ENCODE measurements around the gene FCGR1A.
A peak's percentile ranks its signal among the peaks of the same experiment; 100 is the strongest.
"Not testable (repeated sequence)": the region's sequence is repeated elsewhere in the genome, so short reads cannot be mapped to it uniquely, and the experiment has no call there.

The FCGR1A gene

GRCh38 chr1:149778313-149778712 lies 4.2 kb upstream of the FCGR1A start:
- DNase-seq: not testable (repeated sequence)

DNA sequence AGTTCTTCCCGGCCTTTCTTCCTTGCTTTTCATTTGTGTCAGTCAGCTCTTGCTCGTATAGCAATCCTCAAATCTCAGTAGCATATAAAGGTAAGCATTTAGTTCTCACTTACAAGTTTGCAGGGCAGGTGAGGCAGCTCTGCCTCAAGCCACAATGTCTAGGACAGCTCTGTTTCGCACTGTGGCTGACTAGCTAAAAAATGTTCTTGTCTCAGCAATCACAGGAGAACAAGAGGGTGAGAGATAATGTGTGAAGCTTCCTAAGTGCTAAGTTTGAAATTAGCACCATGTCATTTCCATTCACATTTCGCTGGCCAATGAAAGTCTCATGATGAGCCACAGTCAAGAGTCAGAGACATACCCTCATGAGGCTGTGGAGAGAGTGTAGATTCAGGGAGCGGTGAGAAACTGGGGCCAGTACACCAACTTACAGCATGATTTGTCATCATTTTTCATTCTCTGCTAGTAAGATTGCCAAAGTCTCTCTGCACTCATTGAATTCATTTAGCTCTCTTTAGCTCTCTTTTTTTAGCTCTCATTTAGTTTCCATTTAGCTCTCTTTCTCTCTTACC lies 995 bp upstream of the FCGR1A start:
- not testable (repeated sequence) for DNase-seq

DNA sequence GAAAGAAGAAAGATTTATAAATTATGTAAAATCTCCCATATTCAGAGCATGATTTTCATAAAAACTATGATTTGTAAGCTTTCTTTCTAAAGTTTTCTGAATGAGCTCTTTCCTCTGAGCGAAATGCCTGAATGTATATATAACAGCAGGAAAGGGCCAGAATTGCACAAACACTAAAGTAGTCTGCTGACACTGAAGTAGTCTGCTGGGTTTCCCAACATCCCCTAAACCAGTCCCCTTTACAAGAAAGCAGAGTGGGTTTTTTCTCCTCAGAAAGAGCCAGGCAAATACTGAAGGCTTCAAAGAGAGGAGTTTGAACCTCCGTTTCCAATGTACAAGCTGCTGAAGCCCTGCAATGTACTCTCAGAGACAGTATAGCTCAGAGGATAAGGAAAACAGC lies 795 bp downstream of the FCGR1A start:
- not testable (repeated sequence) for DNase-seq

GRCh38 chr1:149783868-149784267 lies 1.4 kb downstream of the FCGR1A start:
- not testable (repeated sequence) for DNase-seq

GRCh38 chr1:149787688-149788451 lies 5.4 kb downstream of the FCGR1A start:
- DNase-seq: not testable (repeated sequence)

GRCh38 chr1:149792502-149792901 lies 10.0 kb downstream of the FCGR1A start:
- DNase-seq: peak; percentile 34

DNA sequence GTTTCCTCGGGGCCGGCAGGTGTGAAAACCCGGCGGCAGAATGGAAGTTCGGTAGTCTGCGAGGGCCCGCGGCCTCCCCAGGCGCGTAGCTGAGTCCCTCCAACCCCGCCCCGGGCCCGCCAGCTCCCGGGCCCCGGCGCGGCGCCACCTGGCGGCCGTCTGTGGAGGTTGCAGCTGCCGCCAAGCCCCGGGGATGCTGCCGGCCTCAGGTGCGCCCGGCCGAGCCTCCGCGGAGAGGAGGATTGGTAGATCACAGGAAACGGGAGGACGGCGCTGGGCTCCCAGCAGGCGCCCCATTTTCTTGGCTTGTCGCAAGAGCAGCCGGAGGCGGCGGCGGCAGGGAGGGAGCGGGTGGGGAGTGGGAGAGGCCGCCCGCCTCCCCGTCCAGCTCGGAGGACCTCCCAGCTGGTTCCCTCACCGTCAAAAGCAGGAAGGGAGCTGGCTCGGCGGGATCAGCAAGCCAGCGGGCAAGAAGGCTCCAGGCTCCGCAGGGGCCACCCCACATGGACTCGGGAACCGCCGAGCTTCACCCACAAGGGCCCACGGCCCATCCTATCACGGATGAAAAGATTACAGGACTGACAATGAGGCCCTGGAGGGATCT lies 10.5 kb downstream of the FCGR1A start:
- peak; percentile 73 for DNase-seq

- not testable (repeated sequence) for DNase-seq
These were observed 11.4 kb downstream of the FCGR1A start for GRCh38 chr1:149793885-149794284.

DNA sequence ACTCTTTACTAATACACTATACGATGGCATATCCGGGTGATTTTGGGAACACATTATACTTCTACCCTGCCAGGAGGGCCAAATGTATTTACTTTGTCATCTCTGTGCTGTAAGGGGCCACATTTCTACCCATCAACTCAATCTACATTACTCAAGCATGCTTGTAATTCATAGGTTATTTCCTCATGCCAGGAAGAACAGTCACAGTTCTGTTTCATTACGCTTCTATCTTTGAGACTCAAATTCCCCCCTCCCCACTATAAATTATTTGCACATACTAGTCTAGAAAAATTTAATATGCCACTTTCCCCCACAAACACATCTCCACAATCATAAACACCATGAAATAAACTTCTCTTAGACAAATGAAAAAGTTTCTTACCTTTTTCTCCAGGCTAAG lies 19.1 kb downstream of the FCGR1A start:
- not testable (repeated sequence) for DNase-seq

GRCh38 chr1:149804417-149805080 lies 22.1 kb downstream of the FCGR1A start:
- not testable (repeated sequence) for DNase-seq

GRCh38 chr1:149810697-149811405 lies 28.4 kb downstream of the FCGR1A start:
- DNase-seq: peak; percentile 31

DNA sequence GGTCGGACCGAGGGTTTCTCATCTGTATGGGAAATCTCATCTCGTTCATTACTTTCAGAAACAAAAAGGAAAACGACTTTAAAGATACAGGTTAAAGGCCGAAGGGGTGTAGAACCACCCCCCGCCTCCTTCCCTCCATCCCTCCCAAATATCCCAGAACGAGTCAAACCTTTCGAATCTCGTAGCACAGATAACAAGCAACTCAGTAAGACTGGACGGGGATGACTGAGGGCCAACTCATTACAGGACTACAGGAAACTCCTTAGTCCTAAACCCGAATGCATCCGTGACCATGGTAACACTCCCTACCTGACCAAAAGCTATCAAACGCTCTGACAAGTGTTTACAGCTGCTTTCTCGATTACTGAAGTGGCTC lies 29.0 kb downstream of the FCGR1A start:
- DNase-seq: not testable (repeated sequence)

DNA sequence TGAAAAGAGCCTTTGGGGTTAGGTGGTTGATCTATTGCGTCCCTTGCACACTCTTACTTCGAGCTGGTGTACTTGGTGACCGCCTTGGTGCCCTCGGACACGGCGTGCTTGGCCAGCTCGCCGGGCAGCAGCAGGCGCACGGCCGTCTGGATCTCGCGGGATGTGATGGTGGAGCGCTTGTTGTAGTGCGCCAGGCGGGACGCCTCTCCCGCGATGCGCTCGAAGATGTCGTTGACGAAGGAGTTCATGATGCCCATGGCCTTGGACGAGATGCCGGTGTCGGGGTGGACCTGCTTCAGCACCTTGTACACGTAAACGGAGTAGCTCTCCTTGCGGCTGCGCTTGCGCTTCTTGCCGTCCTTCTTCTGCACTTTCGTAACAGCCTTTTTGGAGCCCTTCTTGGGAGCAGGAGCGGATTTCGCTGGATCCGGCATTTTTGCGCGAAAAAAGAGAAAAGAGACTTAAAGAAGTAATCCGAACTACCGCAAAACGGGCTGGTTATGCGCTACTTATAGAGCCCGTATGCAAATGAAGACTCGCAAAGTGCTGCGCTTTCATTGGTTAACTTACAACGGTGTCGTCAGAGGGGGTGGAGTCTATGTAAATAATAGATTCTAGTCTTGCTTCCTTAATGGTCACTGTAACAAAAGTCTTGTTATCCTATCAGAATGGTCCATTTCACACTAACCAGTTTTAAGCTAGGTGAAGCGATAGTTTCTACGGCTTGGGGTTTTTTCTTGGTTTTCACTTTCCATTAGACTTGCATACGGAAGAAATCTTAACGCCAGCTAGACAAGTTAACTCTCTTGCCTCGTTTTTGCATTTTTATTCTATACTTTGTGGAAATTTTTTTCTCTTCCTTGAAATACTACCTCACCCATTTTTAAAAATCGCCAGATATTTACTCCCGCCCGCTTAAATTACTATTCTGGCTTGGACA lies 29.7 kb downstream of the FCGR1A start:
- peak; percentile 98 for DNase-seq

DNA sequence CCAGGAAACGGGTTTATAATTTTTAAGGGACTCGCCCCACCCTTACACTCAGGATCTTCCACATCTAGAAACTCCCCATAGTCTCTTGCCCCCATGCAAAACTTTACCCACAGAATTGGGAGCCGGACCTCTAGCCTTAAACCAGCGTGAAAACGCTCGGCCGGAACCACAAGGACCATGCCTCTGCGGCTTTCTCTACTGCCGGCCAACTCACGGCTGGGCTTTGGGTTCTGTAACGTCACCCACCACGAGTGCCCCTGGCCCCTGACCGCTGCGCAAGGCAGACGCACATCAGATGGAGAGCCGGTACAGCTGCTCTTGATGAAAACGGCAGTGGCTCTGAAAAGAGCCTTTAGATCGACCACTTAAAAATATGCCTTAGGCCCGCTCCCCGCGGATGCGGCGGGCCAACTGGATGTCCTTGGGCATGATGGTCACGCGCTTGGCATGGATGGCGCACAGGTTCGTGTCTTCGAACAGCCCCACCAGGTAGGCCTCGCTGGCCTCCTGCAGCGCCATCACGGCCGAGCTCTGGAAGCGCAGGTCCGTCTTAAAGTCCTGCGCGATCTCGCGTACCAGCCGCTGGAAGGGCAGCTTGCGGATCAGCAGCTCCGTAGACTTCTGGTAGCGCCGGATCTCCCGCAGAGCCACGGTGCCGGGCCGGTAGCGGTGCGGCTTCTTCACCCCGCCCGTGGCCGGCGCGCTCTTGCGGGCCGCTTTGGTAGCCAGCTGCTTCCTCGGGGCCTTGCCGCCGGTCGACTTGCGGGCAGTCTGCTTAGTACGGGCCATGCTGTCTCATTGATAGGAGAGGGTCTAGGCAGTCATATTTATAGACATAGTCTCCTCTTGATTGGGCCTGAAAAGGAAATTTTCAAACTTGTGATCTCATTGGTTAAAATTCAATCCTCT lies 30.7 kb downstream of the FCGR1A start:
- peak; percentile 84 for DNase-seq

DNA sequence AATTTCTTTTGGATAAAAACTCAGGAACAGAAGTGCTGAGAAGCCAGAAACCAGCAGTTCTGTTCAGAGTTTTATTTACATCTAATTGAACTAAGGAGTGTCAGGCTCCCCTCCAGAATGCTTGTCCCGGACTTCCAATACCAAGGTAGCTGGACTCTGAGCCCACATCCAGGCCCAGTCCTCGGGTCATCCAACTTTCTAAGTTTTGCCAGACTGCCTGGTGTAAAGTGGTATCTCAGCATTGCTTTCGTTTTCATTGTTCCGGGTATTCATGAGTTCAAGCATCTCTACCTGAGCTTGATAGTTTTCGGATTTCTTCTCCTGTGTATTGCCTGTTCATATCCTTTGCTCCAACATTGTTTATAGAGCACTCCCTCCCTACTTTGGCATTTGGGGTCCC lies 37.9 kb downstream of the FCGR1A start:
- not testable (repeated sequence) for DNase-seq

DNA sequence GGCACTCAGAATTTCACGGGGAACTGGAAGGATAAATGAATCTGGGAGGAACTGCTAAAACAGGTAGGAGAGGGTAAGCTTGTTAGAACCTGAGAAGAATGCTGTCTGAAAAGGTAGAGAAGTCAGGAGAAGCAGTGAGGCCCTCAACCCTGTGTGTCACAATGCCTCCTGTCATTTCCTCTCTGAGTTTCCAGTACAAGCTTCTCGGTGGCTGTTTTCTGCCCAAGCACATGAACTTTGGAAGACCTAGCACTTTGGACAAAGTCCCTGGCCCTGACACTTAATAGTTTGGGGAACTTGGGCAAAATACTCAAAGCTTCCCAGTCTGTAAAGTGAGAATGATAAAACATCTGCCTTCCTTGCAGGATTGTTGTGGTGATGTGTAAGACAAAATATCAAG lies 44.1 kb downstream of the FCGR1A start:
- DNase-seq: not testable (repeated sequence)

- DNase-seq: not testable (repeated sequence)
These were observed 49.3 kb downstream of the FCGR1A start for GRCh38 chr1:149831764-149832315.

DNA sequence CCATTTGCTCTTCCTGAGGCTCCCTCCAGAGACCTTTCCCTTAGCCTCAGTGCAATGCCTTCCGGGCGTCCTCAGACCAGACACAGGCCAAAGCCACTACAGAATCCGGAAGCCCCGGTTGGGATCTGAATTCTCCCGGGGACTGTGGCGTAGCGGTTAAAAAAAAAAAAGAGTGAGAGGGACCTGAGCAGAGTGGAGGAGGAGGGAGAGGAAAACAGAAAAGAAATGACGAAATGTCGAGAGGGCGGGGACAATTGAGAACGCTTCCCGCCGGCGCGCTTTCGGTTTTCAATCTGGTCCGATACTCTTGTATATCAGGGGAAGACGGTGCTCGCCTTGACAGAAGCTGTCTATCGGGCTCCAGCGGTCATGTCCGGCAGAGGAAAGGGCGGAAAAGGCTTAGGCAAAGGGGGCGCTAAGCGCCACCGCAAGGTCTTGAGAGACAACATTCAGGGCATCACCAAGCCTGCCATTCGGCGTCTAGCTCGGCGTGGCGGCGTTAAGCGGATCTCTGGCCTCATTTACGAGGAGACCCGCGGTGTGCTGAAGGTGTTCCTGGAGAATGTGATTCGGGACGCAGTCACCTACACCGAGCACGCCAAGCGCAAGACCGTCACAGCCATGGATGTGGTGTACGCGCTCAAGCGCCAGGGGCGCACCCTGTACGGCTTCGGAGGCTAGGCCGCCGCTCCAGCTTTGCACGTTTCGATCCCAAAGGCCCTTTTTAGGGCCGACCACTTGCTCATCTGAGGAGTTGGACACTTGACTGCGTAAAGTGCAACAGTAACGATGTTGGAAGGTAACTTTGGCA lies 50.0 kb downstream of the FCGR1A start:
- DNase-seq: not testable (repeated sequence)

GRCh38 chr1:149833144-149833543 lies 50.6 kb downstream of the FCGR1A start:
- DNase-seq: not testable (repeated sequence)
